Activated naive CD8-positive, alpha-beta T cell treated with anti-CD3 and anti-CD28 coated beads, Interleukin-2, amount 50 U/mL, for 16 hours (primary cell): ENCODE measurements around the gene KCNJ2.

ENCODE experiments used
- DNase-seq: peaks from one replicate; pipeline ENCODE4 v3.0.0-alpha.2; 2020; ENCODE audit warnings: low read depth, low spot score

KCNJ2 gene

DNA sequence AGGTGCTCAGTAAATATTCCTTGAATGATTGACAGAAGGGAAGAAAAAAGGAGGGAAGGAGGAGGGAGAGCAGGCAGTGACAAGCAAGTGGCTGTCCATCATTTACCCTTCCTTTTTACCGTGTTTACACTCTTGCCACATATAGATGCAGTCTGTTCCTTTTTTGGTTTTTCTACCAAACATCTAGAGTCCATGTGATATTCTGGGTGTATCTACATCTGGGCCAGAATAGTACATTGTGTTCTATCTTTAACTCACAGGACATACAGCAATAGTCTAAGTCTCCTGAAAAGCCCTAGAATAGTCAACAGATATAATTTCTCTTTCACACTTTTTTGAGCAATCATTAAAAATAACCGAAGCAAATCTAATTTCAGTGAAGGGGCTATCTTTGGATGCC, 33.5 kb downstream of the KCNJ2 start:
- no peak for DNase-seq

DNA sequence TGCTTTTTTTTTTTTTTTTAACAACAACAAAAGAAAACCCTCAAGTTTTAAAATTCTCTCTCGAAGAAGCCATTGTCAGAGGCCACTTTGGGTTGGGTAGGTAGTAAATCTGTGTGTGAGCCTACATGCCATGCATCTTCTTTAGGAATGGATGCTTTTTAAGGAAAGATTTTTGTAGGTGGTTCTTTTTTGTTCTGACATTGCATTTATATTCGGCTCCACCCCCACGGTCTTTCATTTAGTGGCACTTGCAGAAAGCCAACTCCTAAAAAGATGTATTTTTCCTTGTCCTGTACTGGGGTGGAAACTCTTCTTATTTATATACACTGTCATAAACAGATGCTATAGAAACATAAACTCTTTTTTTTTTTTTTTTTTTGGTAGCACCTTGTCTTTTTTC, 35.1 kb downstream of the KCNJ2 start:
- DNase-seq, result no peak

DNA sequence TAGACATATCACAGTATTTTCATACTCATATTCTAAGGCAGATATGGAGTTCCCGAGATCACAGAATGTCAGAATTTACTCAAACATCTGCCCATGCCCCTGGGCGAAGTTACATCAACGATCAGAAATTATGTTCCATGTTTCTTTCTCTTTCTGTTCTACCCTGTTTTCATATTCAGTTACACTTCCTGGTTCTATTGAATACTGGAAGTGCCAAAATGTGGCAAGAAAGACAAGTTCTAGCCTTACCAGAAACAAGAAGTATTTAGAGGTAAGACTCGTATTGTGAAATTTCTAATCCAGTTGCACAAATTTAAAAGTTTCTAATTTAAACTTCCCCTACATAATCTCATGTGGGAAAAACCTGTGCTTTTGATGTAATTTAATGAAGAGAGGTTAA, 36.1 kb downstream of the KCNJ2 start:
- no peak for DNase-seq

DNA sequence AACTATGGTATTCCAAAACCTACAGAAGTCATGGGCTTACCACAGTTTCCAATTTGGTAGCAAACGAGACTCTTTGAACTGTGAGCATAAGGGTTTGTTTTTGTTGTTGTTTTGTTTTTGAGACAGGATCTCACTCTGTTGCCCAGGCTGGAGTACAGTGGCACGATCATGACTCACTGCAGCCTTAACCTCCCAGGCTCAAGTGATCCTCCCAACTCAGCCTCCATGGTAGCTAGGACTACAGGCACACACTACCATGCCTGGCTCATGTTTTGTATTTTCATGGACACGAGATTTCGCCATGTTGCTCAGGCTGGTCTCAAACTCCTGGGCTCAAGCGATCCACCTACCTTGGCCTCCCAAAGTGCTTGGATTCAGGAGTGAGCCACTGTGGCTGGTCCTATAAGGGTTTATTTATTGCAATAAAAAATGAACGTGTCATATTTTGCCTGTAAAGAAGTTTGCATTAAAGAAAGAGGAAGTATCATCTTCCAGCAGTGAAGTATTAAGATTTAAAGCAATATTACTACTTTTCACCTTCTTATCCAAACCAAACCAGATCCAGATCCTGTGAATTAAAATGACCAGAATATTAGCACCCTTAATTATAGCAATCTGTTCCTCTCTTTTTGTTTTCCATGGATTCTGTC, 37.2 kb downstream of the KCNJ2 start:
- DNase-seq, result no peak

DNA sequence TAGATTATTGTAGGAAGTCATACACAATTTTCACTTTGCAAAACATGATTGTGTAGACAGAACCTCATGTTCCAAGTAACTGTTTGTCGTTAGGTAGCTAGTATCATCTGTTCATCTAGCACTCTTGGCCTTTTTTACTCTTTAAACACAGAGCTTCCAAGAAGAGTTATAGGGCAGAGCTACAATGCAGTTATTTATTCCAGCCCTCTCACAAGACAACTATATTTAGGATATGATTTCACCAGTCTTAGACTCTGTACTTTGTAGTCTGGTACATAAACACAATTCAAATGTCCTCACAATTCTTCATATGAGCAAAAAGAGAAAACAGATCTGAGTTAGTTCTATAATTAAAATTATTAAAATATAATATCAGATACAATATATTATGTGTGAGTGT, 37.9 kb downstream of the KCNJ2 start:
- DNase-seq, result no peak

DNA sequence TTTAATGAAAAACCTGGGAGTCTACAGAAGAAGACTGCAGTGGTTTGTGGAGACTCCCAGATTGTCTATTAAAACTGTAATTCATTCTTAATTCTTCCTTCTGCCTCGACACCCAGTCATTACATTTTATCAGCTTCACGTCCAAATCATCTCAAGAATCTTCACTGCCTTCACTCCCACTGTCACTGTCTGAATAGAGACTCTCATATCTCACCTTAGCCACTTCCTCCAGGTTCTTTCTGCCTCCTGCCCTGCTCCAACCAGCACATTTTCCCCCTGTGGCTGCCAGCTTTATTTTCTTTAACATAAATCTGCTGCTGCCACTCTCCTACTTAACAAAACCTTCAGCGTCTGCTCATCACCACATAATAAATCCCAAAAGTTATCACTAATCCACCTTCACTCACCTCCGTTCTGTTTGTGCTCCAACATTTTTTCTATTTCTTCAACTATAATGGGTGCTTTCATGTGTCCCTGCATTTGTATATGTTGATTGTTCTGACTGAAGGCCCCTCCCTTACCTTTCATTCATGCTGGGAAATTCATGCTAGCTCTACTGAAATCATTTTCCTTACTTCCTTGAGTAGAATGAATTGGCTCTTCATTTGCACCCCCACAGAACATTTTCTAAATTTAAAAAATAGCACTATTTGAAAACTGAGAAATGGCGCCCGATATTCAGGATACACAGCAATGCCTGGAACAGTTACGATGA, 38.9 kb downstream of the KCNJ2 start:
- DNase-seq, result no peak

DNA sequence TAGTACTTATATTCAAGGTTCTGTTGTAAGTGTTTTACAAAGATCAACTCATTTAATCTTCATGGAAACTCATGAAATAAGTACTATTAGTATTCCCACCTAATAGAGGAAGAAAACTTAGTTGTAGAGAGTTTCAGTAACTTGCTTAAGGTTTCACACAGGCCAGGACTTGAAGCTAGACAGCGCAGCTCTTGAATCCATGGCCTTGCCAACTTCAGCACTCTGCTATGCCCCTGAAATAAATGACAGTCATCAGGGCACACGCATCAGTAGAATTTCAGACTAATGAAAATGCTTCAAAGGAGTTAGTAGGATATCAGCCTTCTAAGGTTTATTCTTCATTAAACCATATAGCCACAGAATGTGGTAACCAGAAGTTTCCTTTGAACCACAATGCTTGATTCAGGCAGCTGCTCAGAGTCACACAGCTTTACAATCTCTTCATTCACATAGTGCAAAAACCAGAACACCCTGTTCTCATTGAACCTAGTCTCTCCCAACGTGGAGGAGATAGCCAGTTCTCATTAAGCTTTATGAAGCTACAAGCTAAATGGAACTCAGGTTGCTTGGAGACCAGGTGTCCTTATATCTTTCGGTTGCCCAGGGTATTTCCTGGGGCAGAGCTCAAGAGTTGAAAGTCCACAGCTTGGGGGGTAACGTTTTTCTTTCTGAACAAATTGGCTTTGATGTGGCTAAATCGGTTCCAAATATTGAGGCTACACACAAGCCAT, 39.7 kb downstream of the KCNJ2 start:
- DNase-seq, result no peak

DNA sequence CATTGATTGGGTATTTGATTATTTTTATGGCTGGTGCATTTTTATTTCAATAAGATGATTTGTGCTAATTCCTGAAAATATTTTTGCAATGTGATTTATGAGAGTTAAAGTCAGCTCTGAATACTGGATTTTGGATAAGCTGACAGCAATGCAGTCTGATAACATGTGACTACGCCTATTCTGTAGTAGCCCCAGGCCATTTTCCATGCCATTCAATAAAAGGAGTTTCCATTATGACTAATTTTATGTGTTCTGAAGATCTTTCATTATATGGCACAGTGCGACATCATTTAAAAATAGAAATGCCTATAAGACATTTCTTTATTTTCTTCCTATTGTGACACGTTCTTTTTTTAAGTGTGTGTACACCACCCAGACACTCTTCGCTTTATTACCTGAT, 46.3 kb downstream of the KCNJ2 start:
- DNase-seq, result no peak

DNA sequence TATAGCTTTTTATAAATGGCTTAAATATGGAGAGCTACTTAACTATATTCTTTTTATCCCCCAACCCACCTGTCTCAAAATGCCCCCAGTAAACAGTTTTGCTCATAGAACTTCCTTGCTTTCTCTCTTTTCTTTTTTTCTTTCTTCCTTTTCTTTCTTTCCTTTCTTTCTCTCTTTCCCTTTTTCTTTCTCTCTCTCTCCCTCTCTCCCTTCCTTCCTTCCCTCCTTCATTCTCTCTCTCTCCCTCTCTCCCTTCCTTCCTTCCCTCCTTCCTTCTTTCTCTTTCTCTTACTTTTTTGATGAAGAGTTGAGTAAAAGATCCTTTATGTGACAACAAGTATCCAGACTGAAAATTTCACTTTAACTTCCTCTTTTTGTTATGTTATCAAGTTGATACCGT, 48.2 kb downstream of the KCNJ2 start:
- DNase-seq, result no peak

DNA sequence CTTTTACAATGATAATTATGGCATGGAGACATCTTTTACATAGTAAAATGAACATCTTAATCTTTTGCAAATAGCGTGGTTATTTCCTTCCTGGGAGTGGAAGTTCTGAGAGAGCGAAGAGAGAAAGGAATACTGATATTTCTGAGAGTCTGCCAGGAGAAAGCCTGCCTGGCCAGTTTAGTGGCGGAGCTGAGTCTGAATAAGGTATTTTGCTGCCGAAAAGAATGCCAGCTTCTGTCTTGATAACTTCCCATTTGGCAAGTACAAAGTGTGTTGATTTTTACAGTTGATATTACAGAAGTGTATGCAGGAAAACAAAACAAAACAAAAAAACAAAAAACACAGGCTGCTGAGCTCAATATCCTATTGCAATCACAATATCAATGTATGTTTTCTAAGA, 55.9 kb downstream of the KCNJ2 start:
- DNase-seq, result no peak
